ENCODE measurements around the gene ANKRD63.
A peak's percentile ranks its signal among the peaks of the same experiment; 100 is the strongest.

Gene ANKRD63

GRCh38 chr15:40242601-40243000, 40.3 kb downstream of the ANKRD63 start:
- no peak for DNase-seq (ENCODE audit: low spot score)

GRCh38 chr15:40242213-40242599, 40.7 kb downstream of the ANKRD63 start:
- DNase-seq (ENCODE audit: low spot score), result no peak

GRCh38 chr15:40241269-40242212, 41.3 kb downstream of the ANKRD63 start:
- no peak for DNase-seq (ENCODE audit: low spot score)

GRCh38 chr15:40240619-40241221, 42.1 kb downstream of the ANKRD63 start:
- DNase-seq (ENCODE audit: low spot score), result no peak

- DNase-seq (ENCODE audit: low spot score), result no peak
Observed at GRCh38 chr15:40239693-40240618, 42.9 kb downstream of the ANKRD63 start.

- DNase-seq (ENCODE audit: low spot score), result no peak
Observed at GRCh38 chr15:40239404-40239692, 43.5 kb downstream of the ANKRD63 start.

GRCh38 chr15:40238532-40239403, 44.1 kb downstream of the ANKRD63 start, which contains the start of gene PAK6:
TSS of gene PAK6 (plus strand) at chr15:40239063. CDS start at chr15:40264786, 25,723 bp downstream.
- DNase-seq (ENCODE audit: low spot score), result peak; percentile 95

- peak; percentile 50 for DNase-seq (ENCODE audit: low spot score)
Observed at GRCh38 chr15:40235201-40235885, 47.5 kb downstream of the ANKRD63 start.

GRCh38 chr15:40234783-40235182, 48.1 kb downstream of the ANKRD63 start:
- no peak for DNase-seq (ENCODE audit: low spot score)

- DNase-seq (ENCODE audit: low spot score), result no peak
Observed at GRCh38 chr15:40233727-40234577, 48.9 kb downstream of the ANKRD63 start.

- DNase-seq (ENCODE audit: low spot score), result no peak
Observed at GRCh38 chr15:40232625-40233070, 50.2 kb downstream of the ANKRD63 start.
